Upper lobe of left lung (tissue), 6 donors: ENCODE measurements around the gene CCDC57. TPM values are rescaled to one million over a fixed set of nuclear protein-coding genes. Genes with fewer than 3 reads are reported as not detected.

Source experiments
- ATAC-seq, 2 donors: fragments of 200-7000 bp; cut with Tn5 transposase; one replicate each; pipeline ENCODE4 v1.9.1; 2022; ENCODE audit warnings: mild to moderate bottlenecking in 2 of 2, moderate library complexity in 2 of 2; ENCODE audit not compliant: low FRiP score in 2 of 2
- DNase-seq, 2 donors: peaks; one replicate each; pipeline ENCODE4 v3.0.0-alpha.2; 2019 to 2020
- H3K27ac ChIP-seq, 4 donors: fragments of 200-600 bp; sonication (generic); one replicate each; pipeline ENCODE4 v1.5.1; 2016 to 2019
- H3K27me3 ChIP-seq, 4 donors: fragments of 200-600 bp; sonication (generic); one replicate each; pipeline ENCODE4 v1.5.1; 2017 to 2019
- H3K36me3 ChIP-seq, 4 donors: fragments of 200-600 bp; sonication (generic); one replicate each; pipeline ENCODE4 v1.5.1; 2016 to 2019
- H3K4me1 ChIP-seq, 4 donors: fragments of 200-600 bp; sonication (generic); one replicate each; pipeline ENCODE4 v1.5.1; 2018 to 2019
- H3K4me3 ChIP-seq, 4 donors: fragments of 200-600 bp; sonication (generic); one replicate each; pipeline ENCODE4 v1.5.1; 2017 to 2019; ENCODE audit warnings: mild to moderate bottlenecking in 2 of 4, moderate library complexity in 1 of 4
- H3K9me3 ChIP-seq, 4 donors: fragments of 200-600 bp; sonication (generic); one replicate each; pipeline ENCODE4 v1.5.1; 2018 to 2019
- EP300 ChIP-seq, 4 donors: sonication (generic); formaldehyde crosslinking; IDR thresholded peaks; one replicate each; pipeline ENCODE4 v1.5.1; 2017; ENCODE audit warnings: antibody characterized with exemption in 4 of 4, control low read depth in 2 of 4
- POLR2A ChIP-seq, 4 donors: fragments of 450-650 bp; IDR thresholded peaks; one replicate each; pipeline ENCODE4 v1.5.1; 2016 to 2017; ENCODE audit warnings: antibody characterized with exemption in 4 of 4, mild to moderate bottlenecking in 2 of 4
- POLR2AphosphoS5 ChIP-seq, 2 donors: sonication (generic); formaldehyde crosslinking; IDR thresholded peaks; one replicate each; pipeline ENCODE4 v1.5.1; 2017; ENCODE audit warnings: antibody characterized with exemption in 2 of 2
- WGBS, 2 donors: methylation state at CpG; one replicate each; pipeline ENCODE4 v1.1.5; 2017 to 2018; 5-methylcytosine and 5-hydroxymethylcytosine counted together
- total RNA-seq, 6 donors: library from RNA; depleted of rRNA in 4 of 6; stranded (reverse); fragments of >200 nt in 4 of 6; gene quantifications; one replicate each; pipeline versions ENCODE4 v1.1.0 to v1.2.1, GENCODE V29; 2016 to 2021
- TF ChIP-seq, protein P1 (sequence below), 6 experiments: fragments of 450-650 bp in 4 of 6; fragments of 200-600 bp in 2 of 6; sonication (generic) in 2 of 6; IDR thresholded peaks; one replicate each; pipeline ENCODE4 v1.5.1; 2016 to 2019; ENCODE audit warnings: antibody characterized with exemption in 6 of 6
- donor health status: DM: no; HTN: no; CAD: no; lungs with moderate emphysema.
- donor health status: DM: no; HTN: yes; CAD: no; lungs with severe emphysema.

Gene CCDC57
- total RNA-seq, 6 donors from 2014 or later, result 52.9 to 204 (median 71.8) TPM

DNA sequence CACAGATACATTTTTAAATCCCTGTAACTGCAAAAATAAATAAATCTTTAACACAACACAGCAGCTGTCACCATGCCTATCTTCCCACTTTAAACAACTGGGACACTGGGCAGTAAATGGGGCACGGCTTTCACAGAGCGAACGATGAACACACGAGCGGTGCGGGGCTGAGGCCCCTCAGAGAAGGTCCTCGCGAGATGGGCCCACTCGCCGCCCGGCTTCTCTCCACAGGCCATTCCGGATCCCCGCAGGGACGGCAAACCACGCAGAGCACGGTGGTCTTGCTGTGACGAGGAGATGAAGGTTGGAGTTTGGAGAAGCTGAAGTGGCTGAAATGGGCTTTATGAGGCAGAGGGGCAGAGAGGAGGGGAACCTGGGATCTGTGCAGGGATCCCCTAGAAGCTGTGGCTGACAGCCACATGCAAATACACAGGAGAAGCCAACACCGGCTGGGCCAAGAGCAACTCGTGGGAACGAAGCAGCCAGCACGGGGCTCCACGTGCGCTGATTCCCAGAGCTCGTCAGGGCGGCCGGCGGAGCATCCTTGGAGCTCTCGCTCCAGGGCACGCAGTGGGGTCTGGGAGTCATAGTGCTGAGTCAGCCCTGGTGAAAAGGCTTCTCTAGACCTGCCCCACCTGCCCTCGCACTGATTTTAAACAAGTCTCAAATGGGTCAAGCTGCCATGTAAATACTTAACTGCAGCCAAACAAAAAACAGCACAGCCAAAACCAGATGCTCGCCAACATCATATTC, 31.7 kb downstream of the CCDC57 start:
- no peak overlapping the region for H3K4me3 ChIP-seq
- ATAC-seq (no peak), DNase-seq (peak in 1 of 2 donors; percentile 67)
- 93 to 95% methylated on average over 28 to 31 of the region's 31 CpGs for WGBS, 2 donors
- no peaks in the 10 kb centered on the region for H3K4me1 ChIP-seq
- TF ChIP-seq POLR2A (IDR thresholded peaks at IDR 0.05), result no peak
- TF ChIP-seq, protein P1, sequence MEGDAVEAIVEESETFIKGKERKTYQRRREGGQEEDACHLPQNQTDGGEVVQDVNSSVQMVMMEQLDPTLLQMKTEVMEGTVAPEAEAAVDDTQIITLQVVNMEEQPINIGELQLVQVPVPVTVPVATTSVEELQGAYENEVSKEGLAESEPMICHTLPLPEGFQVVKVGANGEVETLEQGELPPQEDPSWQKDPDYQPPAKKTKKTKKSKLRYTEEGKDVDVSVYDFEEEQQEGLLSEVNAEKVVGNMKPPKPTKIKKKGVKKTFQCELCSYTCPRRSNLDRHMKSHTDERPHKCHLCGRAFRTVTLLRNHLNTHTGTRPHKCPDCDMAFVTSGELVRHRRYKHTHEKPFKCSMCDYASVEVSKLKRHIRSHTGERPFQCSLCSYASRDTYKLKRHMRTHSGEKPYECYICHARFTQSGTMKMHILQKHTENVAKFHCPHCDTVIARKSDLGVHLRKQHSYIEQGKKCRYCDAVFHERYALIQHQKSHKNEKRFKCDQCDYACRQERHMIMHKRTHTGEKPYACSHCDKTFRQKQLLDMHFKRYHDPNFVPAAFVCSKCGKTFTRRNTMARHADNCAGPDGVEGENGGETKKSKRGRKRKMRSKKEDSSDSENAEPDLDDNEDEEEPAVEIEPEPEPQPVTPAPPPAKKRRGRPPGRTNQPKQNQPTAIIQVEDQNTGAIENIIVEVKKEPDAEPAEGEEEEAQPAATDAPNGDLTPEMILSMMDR (IDR thresholded peaks at IDR 0.05), result no peak
- no peak for TF ChIP-seq EP300 (IDR thresholded peaks at IDR 0.05)
- no peak for TF ChIP-seq POLR2AphosphoS5 (IDR thresholded peaks at IDR 0.05)
- H3K36me3 ChIP-seq, result peaks cover 4 to 52% (median 21%) of the 10 kb centered on the region in 4 donors
- no peak overlapping the region for H3K27ac ChIP-seq
- H3K9me3 ChIP-seq, result no peaks in the 10 kb centered on the region
- H3K27me3 ChIP-seq, result no peaks in the 10 kb centered on the region

DNA sequence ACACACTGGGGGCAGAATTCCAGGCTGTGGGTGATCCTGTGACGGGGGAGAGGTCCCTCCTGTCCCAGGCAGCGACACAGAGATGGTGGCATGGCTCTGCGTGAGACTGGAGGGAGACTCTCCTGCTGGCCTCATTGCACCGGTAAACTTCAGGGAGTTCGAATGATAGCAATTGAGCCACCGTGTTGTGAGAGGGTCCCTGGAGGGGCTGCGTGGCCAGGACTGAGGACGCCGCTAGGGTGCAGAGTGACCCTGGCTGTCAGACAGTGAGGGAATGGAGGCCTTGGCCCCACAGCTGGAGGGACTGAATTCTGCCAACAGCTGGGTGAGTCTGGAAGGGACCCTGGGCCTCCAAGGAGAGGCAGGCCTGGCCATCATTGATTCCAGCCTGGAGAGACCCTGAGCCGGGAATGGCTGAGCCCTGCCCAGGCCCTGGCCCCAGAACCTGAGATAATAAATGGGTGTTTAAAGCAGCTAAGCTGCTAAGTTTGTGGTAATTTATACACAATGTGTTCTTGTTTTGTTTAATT, 32.6 kb downstream of the CCDC57 start:
- no peaks in the 10 kb centered on the region for H3K27me3 ChIP-seq
- ATAC-seq, result no peak
- no peaks in the 10 kb centered on the region for H3K4me1 ChIP-seq
- TF ChIP-seq, protein P1 (IDR thresholded peaks at IDR 0.05), result no peak
- TF ChIP-seq EP300 (IDR thresholded peaks at IDR 0.05), result no peak
- H3K27ac ChIP-seq, result no peak overlapping the region
- peaks cover 3 to 52% (median 23%) of the 10 kb centered on the region in 4 donors for H3K36me3 ChIP-seq
- no peaks in the 10 kb centered on the region for H3K9me3 ChIP-seq
- WGBS, 2 donors, result 88 to 98% methylated on average over 8 of the region's 10 CpGs
- DNase-seq, result no peak
- no peak overlapping the region for H3K4me3 ChIP-seq

DNA sequence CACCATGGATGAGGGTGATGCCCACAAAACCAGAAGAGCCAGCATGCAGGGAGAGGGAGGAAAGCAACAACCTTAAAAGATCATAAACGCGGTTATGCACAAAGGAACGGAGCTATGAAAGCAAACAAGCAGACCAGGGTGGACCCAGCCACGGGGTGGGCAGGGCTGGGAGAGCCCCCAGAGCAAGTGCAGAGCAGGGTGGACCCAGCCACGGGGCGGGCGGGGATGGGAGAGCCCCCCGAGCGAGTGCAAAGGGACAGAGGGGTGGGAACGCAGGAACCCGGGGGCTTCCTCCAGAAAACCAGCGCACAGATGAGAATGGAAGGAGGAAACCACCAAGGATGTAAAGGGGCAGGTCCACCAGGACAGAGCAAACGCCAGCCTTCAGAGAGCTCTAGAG, 33.2 kb downstream of the CCDC57 start:
- Histone ChIP-seq H3K36me3 (peaks cover 0 to 47% (median 18%) of the 10 kb centered on the region in 4 donors), H3K27ac (no peak overlapping the region), H3K27me3 (no peaks in the 10 kb centered on the region), H3K4me3 (no peak overlapping the region), H3K9me3 (no peaks in the 10 kb centered on the region), H3K4me1 (no peaks in the 10 kb centered on the region)
- WGBS, 2 donors, result 92 to 93% methylated on average over 13 of the region's 13 CpGs
- ATAC-seq, result no peak
- DNase-seq, result peak in 1 of 2 donors; percentile 58
- TF ChIP-seq POLR2AphosphoS5 (IDR thresholded peaks at IDR 0.05), result no peak
- no peak for TF ChIP-seq EP300 (IDR thresholded peaks at IDR 0.05)
- no peak for TF ChIP-seq POLR2A (IDR thresholded peaks at IDR 0.05)
- TF ChIP-seq, protein P1 (IDR thresholded peaks at IDR 0.05), result no peak

DNA sequence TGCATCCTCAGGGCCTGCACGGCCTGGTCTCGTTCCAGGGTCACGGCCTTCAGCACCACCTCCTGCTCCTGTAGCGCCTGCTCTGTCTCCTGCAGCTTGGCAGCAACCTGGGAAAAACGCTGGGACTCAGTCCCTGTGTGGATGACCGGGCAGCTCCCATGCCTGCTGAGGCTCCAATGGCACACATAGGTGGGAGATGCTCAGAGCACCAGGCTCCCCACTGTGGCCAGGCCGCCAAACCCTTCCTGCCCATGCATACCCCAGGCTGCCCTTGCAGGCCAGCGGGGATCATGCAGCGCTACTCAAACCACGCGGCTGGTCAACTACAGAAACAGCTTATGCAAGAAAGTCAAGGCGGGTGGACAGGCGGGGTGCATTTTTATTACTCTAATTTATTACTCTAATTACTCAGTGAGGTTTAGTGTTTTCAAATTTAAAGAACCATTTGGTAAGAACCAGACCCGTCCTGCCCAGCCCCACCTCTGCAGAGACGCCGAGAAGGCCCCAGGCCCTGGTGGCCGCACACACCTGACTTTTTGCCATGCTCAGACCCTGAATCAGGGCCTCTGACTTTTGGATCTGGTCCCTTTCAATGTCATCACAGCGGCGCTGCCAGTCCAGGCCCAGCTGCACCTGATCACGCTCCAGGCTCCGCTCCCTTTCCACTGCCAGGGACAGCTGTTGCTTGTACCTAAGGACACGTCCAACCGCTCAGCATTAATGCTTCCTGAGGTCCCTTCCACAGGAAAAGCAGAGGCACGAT, 34.0 kb downstream of the CCDC57 start:
- H3K27me3 ChIP-seq, result no peaks in the 10 kb centered on the region
- TF ChIP-seq POLR2A (IDR thresholded peaks at IDR 0.05) (no peak), EP300 (IDR thresholded peaks at IDR 0.05) (no peak), POLR2AphosphoS5 (IDR thresholded peaks at IDR 0.05) (no peak)
- TF ChIP-seq, protein P1 (IDR thresholded peaks at IDR 0.05), result no peak
- WGBS, 2 donors, result 85 to 90% methylated on average over 22 to 24 of the region's 24 CpGs
- DNase-seq (peak in 1 of 2 donors; percentile 62), ATAC-seq (peak in 1 of 2 donors; percentile 12)
- no peak overlapping the region for H3K4me3 ChIP-seq
- peaks cover 0 to 39% (median 16%) of the 10 kb centered on the region in 4 donors for H3K36me3 ChIP-seq
- H3K9me3 ChIP-seq, result no peaks in the 10 kb centered on the region
- no peak overlapping the region for H3K27ac ChIP-seq
- H3K4me1 ChIP-seq, result no peaks in the 10 kb centered on the region
